Karpas-422 (cell line): ENCODE measurements around the gene ERC1. TPM values are rescaled to one million over a fixed set of nuclear protein-coding genes. Genes with fewer than 3 reads are reported as not detected.

Source experiments
- DNase-seq: peaks from one replicate; pipeline ENCODE4 v3.0.0-alpha.2; 2015
- H2AFZ ChIP-seq: fragments of 200-600 bp; sonication (generic); 2 replicates; pipeline ENCODE4 v1.6.1; 2014; ENCODE audit warnings: antibody characterized with exemption, low read length, mixed read lengths
- H3K27ac ChIP-seq: fragments of 200-600 bp; sonication (generic); 2 replicates; pipeline ENCODE4 v1.5.1; 2014; ENCODE audit warnings: mild to moderate bottlenecking, low read length, moderate library complexity
- H3K27me3 ChIP-seq: fragments of 200-600 bp; sonication (generic); 2 replicates; pipeline ENCODE4 v1.6.1; 2014; ENCODE audit warnings: low read length, mixed read lengths
- H3K36me3 ChIP-seq: fragments of 200-600 bp; sonication (generic); 2 replicates; pipeline ENCODE4 v1.6.1; 2014; ENCODE audit warnings: low read length, mixed read lengths; ENCODE audit not compliant: insufficient read depth
- H3K4me1 ChIP-seq: fragments of 200-600 bp; sonication (generic); 2 replicates; pipeline ENCODE4 v1.6.1; 2014; ENCODE audit warnings: mild to moderate bottlenecking, low read length, mixed read lengths
- H3K4me2 ChIP-seq: fragments of 200-600 bp; sonication (generic); 2 replicates; pipeline ENCODE4 v1.6.1; 2014; ENCODE audit warnings: low read length, low read depth, mild to moderate bottlenecking; ENCODE audit not compliant: poor library complexity, severe bottlenecking
- H3K4me3 ChIP-seq: fragments of 200-600 bp; sonication (generic); 2 replicates; pipeline ENCODE4 v1.5.1; 2014; ENCODE audit warnings: mild to moderate bottlenecking, antibody characterized with exemption, low read length, mixed read lengths
- H3K79me2 ChIP-seq: fragments of 200-600 bp; sonication (generic); 2 replicates; pipeline ENCODE4 v1.6.1; 2014; ENCODE audit warnings: mild to moderate bottlenecking, low read length, mixed read lengths
- H3K9ac ChIP-seq: fragments of 200-600 bp; sonication (generic); 2 replicates; pipeline ENCODE4 v1.6.0; 2014; ENCODE audit warnings: low read length
- H3K9me2 ChIP-seq: fragments of 200-600 bp; sonication (generic), shearing (Covaris generic); replicated peaks from 2 replicates; pipeline ENCODE4 v1.6.0; 2014; ENCODE audit warnings: mild to moderate bottlenecking, low read length, moderate library complexity; ENCODE audit not compliant: insufficient read depth
- H3K9me3 ChIP-seq: fragments of 300-700, 200-600 bp; sonication (generic); 2 replicates; pipeline ENCODE4 v1.6.1; 2014; ENCODE audit warnings: low read length, mixed read lengths
- H4K20me1 ChIP-seq: fragments of 200-600 bp; sonication (generic); 2 replicates; pipeline ENCODE4 v1.6.1; 2014; ENCODE audit warnings: mild to moderate bottlenecking, antibody characterized with exemption, low read length, low read depth; ENCODE audit not compliant: insufficient read depth
- total RNA-seq: library from RNA; depleted of rRNA; stranded (reverse); fragments of >200 nt; shearing (Covaris generic); gene quantifications from 2 replicates; pipeline ENCODE4 v1.2.3, GENCODE V29; 2014; ENCODE audit warnings: low replicate concordance; rRNA removed

Gene ERC1
- 20.3 and 30.3 TPM in 2 replicates for total RNA-seq

GRCh38 chr12:990661-991349 is at the start of gene ERC1:
ERC1 (plus strand) TSS chr12:991223; CDS start chr12:1027904, 36,681 bp downstream.
- DNase-seq: peak; percentile 91
- Histone ChIP-seq H3K79me2 (0 out of 2 replicates have a peak, but pooled peaks cover 3% of the 10 kb centered on the region), H3K36me3 (no peaks in the 10 kb centered on the region), H3K9ac (peak within 1 kb of the TSS; percentile 88), H3K9me3 (no peaks in the 10 kb centered on the region), H3K4me2 (peak within 1 kb of the TSS; percentile 98), H2AFZ (peak within 1 kb of the TSS; percentile 97), H4K20me1 (peaks cover 4% of the 10 kb centered on the region), H3K27me3 (no peaks in the 10 kb centered on the region), H3K4me3 (peak within 1 kb of the TSS; percentile 78), H3K4me1 (peaks cover 33% of the 10 kb centered on the region), H3K9me2 (no peaks in the 10 kb centered on the region), H3K27ac (no peak within 1 kb of the TSS)

- Histone ChIP-seq H3K79me2 (peaks cover 62% of the 10 kb centered on the region), H3K4me3 (no peak overlapping the region), H2AFZ (no peak overlapping the region), H3K4me1 (peaks cover 13% of the 10 kb centered on the region), H3K4me2 (no peak overlapping the region), H3K27ac (no peak overlapping the region), H3K9me2 (no peaks in the 10 kb centered on the region), H3K9ac (no peak overlapping the region), H3K27me3 (no peaks in the 10 kb centered on the region), H4K20me1 (no peaks in the 10 kb centered on the region), H3K36me3 (peaks cover 9% of the 10 kb centered on the region; the same call in 1 of the 2 replicates), H3K9me3 (no peaks in the 10 kb centered on the region)
- DNase-seq: no peak
These were observed 48.0 kb upstream of the ERC1 start for GRCh38 chr12:943051-943450.

GRCh38 chr12:944211-944610 is 46.8 kb upstream of the ERC1 start:
- H3K4me1 ChIP-seq: peaks cover 19% of the 10 kb centered on the region
- peaks cover 5% of the 10 kb centered on the region; the same call in 1 of the 2 replicates for H3K36me3 ChIP-seq
- H3K9me2 ChIP-seq: no peaks in the 10 kb centered on the region
- H3K9ac ChIP-seq: no peak overlapping the region
- no peak overlapping the region for H3K27ac ChIP-seq
- peaks cover 64% of the 10 kb centered on the region for H3K79me2 ChIP-seq
- no peak overlapping the region for H2AFZ ChIP-seq
- DNase-seq: no peak
- H3K9me3 ChIP-seq: no peaks in the 10 kb centered on the region
- H3K27me3 ChIP-seq: no peaks in the 10 kb centered on the region
- H4K20me1 ChIP-seq: no peaks in the 10 kb centered on the region
- H3K4me2 ChIP-seq: no peak overlapping the region
- no peak overlapping the region for H3K4me3 ChIP-seq

- H3K4me1 ChIP-seq: peaks cover 19% of the 10 kb centered on the region
These were observed 44.8 kb upstream of the ERC1 start for GRCh38 chr12:946212-946611.

GRCh38 chr12:946631-947030 is 44.4 kb upstream of the ERC1 start:
- H3K27ac ChIP-seq: no peak overlapping the region
- H3K27me3 ChIP-seq: no peaks in the 10 kb centered on the region
- H3K4me2 ChIP-seq: no peak overlapping the region
- peaks cover 19% of the 10 kb centered on the region for H3K4me1 ChIP-seq
- H3K9me3 ChIP-seq: no peaks in the 10 kb centered on the region
- H3K79me2 ChIP-seq: peaks cover 48% of the 10 kb centered on the region
- no peak overlapping the region for H3K9ac ChIP-seq
- no peaks in the 10 kb centered on the region for H4K20me1 ChIP-seq
- H2AFZ ChIP-seq: no peak overlapping the region
- H3K36me3 ChIP-seq: 0 out of 2 replicates have a peak, but pooled peaks cover 2% of the 10 kb centered on the region
- DNase-seq: no peak
- H3K4me3 ChIP-seq: no peak overlapping the region
- H3K9me2 ChIP-seq: no peaks in the 10 kb centered on the region

More at GRCh38 chr12:946212-946611, 44.8 kb upstream of the ERC1 start:
- no peaks in the 10 kb centered on the region for H3K27me3 ChIP-seq
- no peaks in the 10 kb centered on the region for H3K9me2 ChIP-seq
- no peak overlapping the region for H3K27ac ChIP-seq
- H3K9ac ChIP-seq: no peak overlapping the region
- H3K79me2 ChIP-seq: peaks cover 48% of the 10 kb centered on the region
- H3K4me3 ChIP-seq: no peak overlapping the region
- 0 out of 2 replicates have a peak, but pooled peaks cover 2% of the 10 kb centered on the region for H3K36me3 ChIP-seq
- H3K4me2 ChIP-seq: no peak overlapping the region
- no peaks in the 10 kb centered on the region for H4K20me1 ChIP-seq
- no peaks in the 10 kb centered on the region for H3K9me3 ChIP-seq
- H2AFZ ChIP-seq: no peak overlapping the region
- no peak for DNase-seq

GRCh38 chr12:948238-948637 is 42.8 kb upstream of the ERC1 start:
- no peaks in the 10 kb centered on the region for H3K36me3 ChIP-seq
- H3K79me2 ChIP-seq: peaks cover 41% of the 10 kb centered on the region
- DNase-seq: no peak
- H3K27me3 ChIP-seq: no peaks in the 10 kb centered on the region
- H3K9me2 ChIP-seq: no peaks in the 10 kb centered on the region
- peak overlapping the region; percentile 80 for H3K9ac ChIP-seq
- H4K20me1 ChIP-seq: no peaks in the 10 kb centered on the region
- no peak overlapping the region for H2AFZ ChIP-seq
- peak overlapping the region; percentile 70 for H3K4me3 ChIP-seq
- peak overlapping the region; percentile 73 for H3K4me2 ChIP-seq
- peaks cover 20% of the 10 kb centered on the region for H3K4me1 ChIP-seq
- H3K9me3 ChIP-seq: no peaks in the 10 kb centered on the region
- H3K27ac ChIP-seq: no peak overlapping the region

GRCh38 chr12:949453-950191 is 41.4 kb upstream of the ERC1 start, which contains the start of gene RAD52:
RAD52 (minus strand) TSS chr12:949694; CDS start chr12:933058, 16,636 bp downstream.
- Histone ChIP-seq H3K4me2 (peak within 1 kb of the TSS; percentile 85), H3K9ac (peak within 1 kb of the TSS; percentile 80), H3K4me1 (peaks cover 26% of the 10 kb centered on the region), H3K36me3 (no peaks in the 10 kb centered on the region), H4K20me1 (no peaks in the 10 kb centered on the region), H3K79me2 (peaks cover 39% of the 10 kb centered on the region), H3K27ac (peak within 1 kb of the TSS; percentile 80), H3K9me2 (no peaks in the 10 kb centered on the region), H3K4me3 (peak within 1 kb of the TSS; percentile 70), H3K9me3 (no peaks in the 10 kb centered on the region), H3K27me3 (no peaks in the 10 kb centered on the region), H2AFZ (peak within 1 kb of the TSS; percentile 95)
- DNase-seq: peak; percentile 99

- no peak overlapping the region for H2AFZ ChIP-seq
- H3K4me1 ChIP-seq: peaks cover 24% of the 10 kb centered on the region
- no peak for DNase-seq
These were observed 39.8 kb upstream of the ERC1 start for GRCh38 chr12:951176-951575.

More at GRCh38 chr12:951176-951575, 39.8 kb upstream of the ERC1 start:
- Histone ChIP-seq H3K9me3 (no peaks in the 10 kb centered on the region), H3K27ac (no peak overlapping the region), H3K36me3 (no peaks in the 10 kb centered on the region), H3K79me2 (peaks cover 30% of the 10 kb centered on the region), H3K27me3 (no peaks in the 10 kb centered on the region), H3K4me2 (no peak overlapping the region), H3K9me2 (no peaks in the 10 kb centered on the region), H3K9ac (no peak overlapping the region), H4K20me1 (no peaks in the 10 kb centered on the region), H3K4me3 (no peak overlapping the region)
